Measurements from ENCODE around the gene TP73. TPM values are rescaled to one million over a fixed set of nuclear protein-coding genes. Genes with fewer than 3 reads are reported as not detected.
"Not testable (repeated sequence)": the region's sequence is repeated elsewhere in the genome, so short reads cannot be mapped to it uniquely, and the experiment has no call there.

The TP73 gene
- total RNA-seq, 4 donors from 2014 or later, result 4.9 to 8.8 (median 7.0) TPM

DNA sequence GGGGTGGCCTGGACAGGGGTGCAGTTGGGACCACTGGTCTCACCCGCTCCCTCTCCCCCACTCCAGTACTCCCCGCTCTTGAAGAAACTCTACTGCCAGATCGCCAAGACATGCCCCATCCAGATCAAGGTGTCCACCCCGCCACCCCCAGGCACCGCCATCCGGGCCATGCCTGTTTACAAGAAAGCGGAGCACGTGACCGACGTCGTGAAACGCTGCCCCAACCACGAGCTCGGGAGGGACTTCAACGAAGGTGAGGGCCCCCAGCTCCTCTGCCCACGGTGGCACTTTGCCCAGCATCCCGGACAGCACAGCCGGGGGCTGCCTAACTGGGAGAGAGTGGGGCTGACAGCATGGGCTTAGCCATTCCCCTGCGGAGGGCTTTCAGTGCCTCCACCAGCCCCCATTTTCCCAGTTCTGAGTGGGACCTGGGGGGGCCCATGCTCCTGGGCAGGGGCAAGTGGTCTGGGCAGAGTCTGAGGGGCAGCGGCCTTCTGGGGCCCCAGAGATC lies 69.7 kb downstream of the TP73 start:
- H3K4me1 ChIP-seq, result peaks cover 8 to 35% (median 14%) of the 10 kb centered on the region in 3 donors
- no peaks in the 10 kb centered on the region for H3K36me3 ChIP-seq
- 35% methylated on average over 4 of the region's 20 CpGs; no CpG with 5 or more reads in 1 of the 2 donors for WGBS, 2 donors
- TF ChIP-seq POLR2A (IDR thresholded peaks at IDR 0.05), result no peak
- TF ChIP-seq, protein P1, sequence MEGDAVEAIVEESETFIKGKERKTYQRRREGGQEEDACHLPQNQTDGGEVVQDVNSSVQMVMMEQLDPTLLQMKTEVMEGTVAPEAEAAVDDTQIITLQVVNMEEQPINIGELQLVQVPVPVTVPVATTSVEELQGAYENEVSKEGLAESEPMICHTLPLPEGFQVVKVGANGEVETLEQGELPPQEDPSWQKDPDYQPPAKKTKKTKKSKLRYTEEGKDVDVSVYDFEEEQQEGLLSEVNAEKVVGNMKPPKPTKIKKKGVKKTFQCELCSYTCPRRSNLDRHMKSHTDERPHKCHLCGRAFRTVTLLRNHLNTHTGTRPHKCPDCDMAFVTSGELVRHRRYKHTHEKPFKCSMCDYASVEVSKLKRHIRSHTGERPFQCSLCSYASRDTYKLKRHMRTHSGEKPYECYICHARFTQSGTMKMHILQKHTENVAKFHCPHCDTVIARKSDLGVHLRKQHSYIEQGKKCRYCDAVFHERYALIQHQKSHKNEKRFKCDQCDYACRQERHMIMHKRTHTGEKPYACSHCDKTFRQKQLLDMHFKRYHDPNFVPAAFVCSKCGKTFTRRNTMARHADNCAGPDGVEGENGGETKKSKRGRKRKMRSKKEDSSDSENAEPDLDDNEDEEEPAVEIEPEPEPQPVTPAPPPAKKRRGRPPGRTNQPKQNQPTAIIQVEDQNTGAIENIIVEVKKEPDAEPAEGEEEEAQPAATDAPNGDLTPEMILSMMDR (IDR thresholded peaks at IDR 0.05), result no peak
- H3K4me3 ChIP-seq, result no peak overlapping the region
- H3K27ac ChIP-seq, result no peak overlapping the region
- no peak for DNase-seq
- no peaks in the 10 kb centered on the region for H3K9me3 ChIP-seq
- intact Hi-C loops (cut with DNase I), result loop anchor here (10.0 kb wide), 1 partner anchor 227 kb away; no protein-coding TSS in a partner anchor
- peaks cover 0 to 38% (median 0%) of the 10 kb centered on the region in 4 donors for H3K27me3 ChIP-seq

DNA sequence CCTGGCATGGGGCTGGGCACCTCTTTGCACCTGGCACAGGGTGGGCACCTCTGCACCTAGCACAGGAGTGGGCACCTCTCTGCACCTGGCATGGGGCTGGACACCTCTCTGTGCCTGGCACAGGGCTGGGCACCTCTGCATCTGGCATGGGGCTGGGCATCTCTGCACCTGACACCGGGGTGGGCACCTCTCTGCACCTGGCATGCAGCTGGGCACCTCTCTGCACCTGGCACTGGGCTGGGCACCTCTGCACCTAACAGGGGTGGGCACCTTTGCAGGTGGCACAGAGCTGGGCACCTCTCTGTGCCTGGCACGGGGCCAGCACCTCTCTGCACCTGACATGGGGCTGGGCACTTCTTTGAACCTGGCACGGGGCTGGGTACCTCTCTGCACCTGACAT lies 70.5 kb downstream of the TP73 start:
- TF ChIP-seq, protein P1 (IDR thresholded peaks at IDR 0.05), result no peak
- no peak for TF ChIP-seq POLR2A (IDR thresholded peaks at IDR 0.05)
- WGBS, 2 donors, result no CpG with 5 or more reads among the region's 3 CpGs
- Histone ChIP-seq H3K36me3 (no peaks in the 10 kb centered on the region), H3K9me3 (no peaks in the 10 kb centered on the region), H3K4me1 (peaks cover under 1 to 27% (median 8%) of the 10 kb centered on the region in 3 donors), H3K27me3 (peaks cover 0 to 38% (median 0%) of the 10 kb centered on the region in 4 donors), H3K27ac (no peak overlapping the region), H3K4me3 (no peak overlapping the region)
- DNase-seq, result no peak
- intact Hi-C loops (cut with DNase I), result loop anchor here (10.0 kb wide), 1 partner anchor 228 kb away; no protein-coding TSS in a partner anchor

DNA sequence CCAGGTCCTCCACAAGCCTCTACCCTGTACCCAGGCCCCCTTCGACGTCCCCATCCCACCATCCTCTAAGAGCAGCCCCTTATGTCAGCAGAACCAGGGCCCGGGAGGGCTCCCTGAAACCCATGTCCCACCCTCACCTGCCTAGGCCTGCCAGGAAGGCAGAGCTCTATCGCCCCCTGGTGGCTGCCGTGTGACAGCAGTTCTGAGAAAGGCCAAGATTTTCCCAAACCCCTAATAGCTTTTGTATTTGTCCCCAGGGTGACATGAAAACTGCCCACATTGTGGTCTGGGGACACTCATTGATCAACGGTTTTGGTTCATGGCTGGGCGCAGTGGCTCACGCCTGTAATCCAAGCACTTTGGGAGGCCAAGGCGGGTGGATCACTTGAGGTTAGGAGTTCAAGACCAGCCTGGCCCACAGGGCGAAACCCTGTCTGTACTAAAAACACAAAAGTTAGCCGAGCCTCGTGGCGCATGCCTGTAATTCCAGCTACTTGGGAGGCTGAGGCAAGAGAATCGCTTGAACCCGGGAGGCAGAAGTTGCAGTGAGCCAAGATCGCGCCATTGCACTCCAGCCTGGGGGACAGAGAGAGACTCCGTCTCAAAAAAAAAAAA lies 72.2 kb downstream of the TP73 start:
- Histone ChIP-seq H3K27me3 (peaks cover 0 to 38% (median 0%) of the 10 kb centered on the region in 4 donors), H3K4me1 (peaks cover 0 to 10% (median 4%) of the 10 kb centered on the region in 3 donors)
- H3K4me3 ChIP-seq, DNase-seq, H3K36me3 ChIP-seq, H3K9me3 ChIP-seq, H3K27ac ChIP-seq: not testable (repeated sequence)
- WGBS, 2 donors, result 25 to 42% methylated on average over 11 to 13 of the region's 18 CpGs
- intact Hi-C loops (cut with DNase I), result loop anchor here (10.0 kb wide), 1 partner anchor 230 kb away; no protein-coding TSS in a partner anchor
- TF ChIP-seq, protein P1 (IDR thresholded peaks at IDR 0.05), result peak; percentile 89 to 97 (median 92)

DNA sequence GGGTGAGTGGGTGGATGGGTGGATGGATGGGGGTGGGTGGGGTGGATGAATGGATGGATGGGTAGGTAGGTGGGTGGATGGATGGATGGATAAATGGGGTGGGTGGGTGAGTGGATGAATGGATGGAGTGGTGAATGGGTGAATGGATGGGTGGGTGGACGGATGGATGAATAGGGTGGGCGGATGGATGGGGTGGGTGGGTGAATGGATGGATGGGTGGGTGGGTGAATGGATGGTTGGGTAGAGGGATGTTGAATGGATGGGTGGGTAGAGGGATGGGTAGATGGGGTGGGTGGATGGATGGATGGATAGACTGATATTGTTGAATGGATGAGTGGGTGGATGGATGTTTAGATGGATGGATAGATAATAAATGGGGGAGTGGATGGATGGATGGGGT lies 73.0 kb downstream of the TP73 start:
- 94 to 96% methylated on average over 2 of the region's 2 CpGs for WGBS, 2 donors

More for the DNA sequence above, 73.0 kb downstream of the TP73 start:
- intact Hi-C loops (cut with DNase I), result loop anchor here (10.0 kb wide), 1 partner anchor 231 kb away; no protein-coding TSS in a partner anchor
- no peaks in the 10 kb centered on the region for H3K36me3 ChIP-seq
- peaks cover 0 to 45% (median 0%) of the 10 kb centered on the region in 4 donors for H3K27me3 ChIP-seq
- no peak for TF ChIP-seq POLR2A (IDR thresholded peaks at IDR 0.05)
- TF ChIP-seq, protein P1 (IDR thresholded peaks at IDR 0.05), result no peak
- no peak for DNase-seq
- H3K4me3 ChIP-seq, result no peak overlapping the region
- H3K9me3 ChIP-seq, result no peaks in the 10 kb centered on the region
- H3K4me1 ChIP-seq, result peaks cover 0 to 2% (median 0%) of the 10 kb centered on the region in 3 donors
- H3K27ac ChIP-seq, result no peak overlapping the region
